ENCODE data around the gene SRGAP1. TPM values are rescaled to one million over a fixed set of nuclear protein-coding genes. Genes with fewer than 3 reads are reported as not detected.

Gene SRGAP1
- total and polyA plus RNA-seq, 2 of the 13 experiments (the other 11 are each of a cell fraction or from before 2014, with no cell fraction given) = 1.6 to 3.4 TPM

DNA sequence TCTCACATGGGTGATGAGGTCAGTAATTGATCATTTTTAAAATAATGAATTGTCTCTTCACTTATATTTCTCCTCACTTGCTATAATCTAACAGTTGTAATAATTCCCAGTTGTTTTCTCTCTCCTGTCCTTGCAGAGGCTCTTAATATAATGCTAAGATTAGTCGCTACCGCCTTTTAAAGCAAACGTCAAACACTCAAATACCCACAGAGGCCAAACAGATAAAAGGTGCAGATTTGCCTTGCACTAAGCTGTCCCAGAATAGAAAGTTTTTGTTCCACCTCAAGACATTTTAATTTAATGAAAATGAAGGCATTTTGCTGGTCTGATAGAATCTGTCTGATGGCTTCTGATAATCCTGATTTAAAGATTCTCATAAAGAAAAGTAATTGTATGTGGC lies 218.6 kb downstream of the SRGAP1 start:
- Histone ChIP-seq H3K27ac (ENCODE audit: extremely low read length, insufficient read depth, low read length) (no peak overlapping the region), H3K9ac (ENCODE audit: insufficient read depth, low read depth, low read length) (no peak overlapping the region), H3K36me3 (replicated peaks in 1 of 2; ENCODE audit: control insufficient read depth in 1 of 2, insufficient read depth in 2 of 2, low read length in 2 of 2) (peaks cover 0 to 7% of the 10 kb centered on the region in 2 experiments; a peak in 1 of 5 replicates), H3K27me3 (ENCODE audit: control insufficient read depth in 1 of 2, insufficient read depth in 2 of 2, low read length in 2 of 2) (no peaks in the 10 kb centered on the region), H3K9me3 (ENCODE audit: low read length) (no peaks in the 10 kb centered on the region), H3K79me2 (ENCODE audit: insufficient read depth, low read length) (no peaks in the 10 kb centered on the region), H3K4me3 (replicated peaks in 1 of 3; ENCODE audit: insufficient read depth in 1 of 3, low read depth in 2 of 3, low read length in 3 of 3) (no peak overlapping the region), H4K20me1 (ENCODE audit: insufficient read depth, low read length) (no peaks in the 10 kb centered on the region), H3K4me2 (ENCODE audit: low read depth, low read length) (no peak overlapping the region), H3K4me1 (ENCODE audit: insufficient read depth, low read length) (no peaks in the 10 kb centered on the region), H2AFZ (ENCODE audit: low read length) (no peak overlapping the region)
- FAIRE-seq (no peak), DNase-seq (ENCODE audit: low spot score) (no peak), ATAC-seq (no peak)
- CTCF ChIA-PET (ENCODE audit: low intra/inter-chr PET ratio, low total read pairs) = no interaction called here
- no TSS peak for BruUV-seq (replicated peaks)
- in situ Hi-C loops (cut with HindIII; ENCODE audit: extremely low pct_ligation_motif_present, low pct_unique_long_range_greater_than_20kb) = no loop called here
- intact Hi-C loops (cut with micrococcal nuclease; ENCODE audit: unreplicated experiment) = no loop called here
- 95% methylated on average over 3 of the region's 3 CpGs for WGBS (ENCODE audit: low lambda C conversion rate)
- TF ChIP-seq ZNF879 (CRISPR knock-in tag; IDR thresholded peaks at IDR 0.05) (no peak), RXRB (CRISPR knock-in tag; IDR thresholded peaks at IDR 0.05; ENCODE audit: borderline replicate concordance) (no peak), KLF13 (CRISPR knock-in tag; IDR thresholded peaks at IDR 0.05) (no peak), RAD21 (CRISPR knock-in tag; IDR thresholded peaks at IDR 0.05) (no peak), MIER2 (CRISPR knock-in tag; IDR thresholded peaks at IDR 0.05) (no peak), REL (CRISPR knock-in tag; conservative IDR thresholded peaks at IDR 0.05) (no peak)
- TF ChIP-seq, protein P1, sequence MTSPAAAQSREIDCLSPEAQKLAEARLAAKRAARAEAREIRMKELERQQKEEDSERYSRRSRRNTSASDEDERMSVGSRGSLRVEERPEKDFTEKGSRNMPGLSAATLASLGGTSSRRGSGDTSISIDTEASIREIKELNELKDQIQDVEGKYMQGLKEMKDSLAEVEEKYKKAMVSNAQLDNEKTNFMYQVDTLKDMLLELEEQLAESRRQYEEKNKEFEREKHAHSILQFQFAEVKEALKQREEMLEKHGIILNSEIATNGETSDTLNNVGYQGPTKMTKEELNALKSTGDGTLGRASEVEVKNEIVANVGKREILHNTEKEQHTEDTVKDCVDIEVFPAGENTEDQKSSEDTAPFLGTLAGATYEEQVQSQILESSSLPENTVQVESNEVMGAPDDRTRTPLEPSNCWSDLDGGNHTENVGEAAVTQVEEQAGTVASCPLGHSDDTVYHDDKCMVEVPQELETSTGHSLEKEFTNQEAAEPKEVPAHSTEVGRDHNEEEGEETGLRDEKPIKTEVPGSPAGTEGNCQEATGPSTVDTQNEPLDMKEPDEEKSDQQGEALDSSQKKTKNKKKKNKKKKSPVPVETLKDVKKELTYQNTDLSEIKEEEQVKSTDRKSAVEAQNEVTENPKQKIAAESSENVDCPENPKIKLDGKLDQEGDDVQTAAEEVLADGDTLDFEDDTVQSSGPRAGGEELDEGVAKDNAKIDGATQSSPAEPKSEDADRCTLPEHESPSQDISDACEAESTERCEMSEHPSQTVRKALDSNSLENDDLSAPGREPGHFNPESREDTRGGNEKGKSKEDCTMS (CRISPR knock-in tag; conservative IDR thresholded peaks at IDR 0.05) = no peak
- TF ChIP-seq, protein P2, sequence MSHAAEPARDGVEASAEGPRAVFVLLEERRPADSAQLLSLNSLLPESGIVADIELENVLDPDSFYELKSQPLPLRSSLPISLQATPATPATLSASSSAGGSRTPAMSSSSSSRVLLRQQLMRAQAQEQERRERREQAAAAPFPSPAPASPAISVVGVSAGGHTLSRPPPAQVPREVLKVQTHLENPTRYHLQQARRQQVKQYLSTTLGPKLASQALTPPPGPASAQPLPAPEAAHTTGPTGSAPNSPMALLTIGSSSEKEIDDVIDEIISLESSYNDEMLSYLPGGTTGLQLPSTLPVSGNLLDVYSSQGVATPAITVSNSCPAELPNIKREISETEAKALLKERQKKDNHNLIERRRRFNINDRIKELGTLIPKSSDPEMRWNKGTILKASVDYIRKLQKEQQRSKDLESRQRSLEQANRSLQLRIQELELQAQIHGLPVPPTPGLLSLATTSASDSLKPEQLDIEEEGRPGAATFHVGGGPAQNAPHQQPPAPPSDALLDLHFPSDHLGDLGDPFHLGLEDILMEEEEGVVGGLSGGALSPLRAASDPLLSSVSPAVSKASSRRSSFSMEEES (CRISPR knock-in tag; IDR thresholded peaks at IDR 0.05) = no peak
- POLR2A ChIA-PET = no interaction called here
